Activated naive CD4-positive, alpha-beta T cell treated with anti-CD3 and anti-CD28 coated beads, Interleukin-2, amount 10 ng/mL, durations not matched to agents 7 days and 5 days (primary cell): ENCODE results near the gene APOLD1.
A peak's percentile ranks its signal among the peaks of the same experiment; 100 is the strongest.
"Not testable (repeated sequence)": the region's sequence is repeated elsewhere in the genome, so short reads cannot be mapped to it uniquely, and the experiment has no call there.

Experiments used
- CTCF ChIA-PET: fragments of 350-600 bp; sonication (Branson Sonifier 250); formaldehyde crosslinking; loops from one replicate; lab custom pipeline; 2021; ENCODE audit warnings: antibody characterized with exemption; lab: Charles Lee
- DNase-seq: peaks from one replicate; pipeline ENCODE4 v3.0.0-alpha.2; 2020
- H3K27ac Mint-ChIP-seq: one replicate; pipeline ENCODE4 v1.8.0; 2021; ENCODE audit warnings: mild to moderate bottlenecking, moderate library complexity, mixed read lengths
- H3K27me3 Mint-ChIP-seq: one replicate; pipeline ENCODE4 v1.8.0; 2021; ENCODE audit warnings: mild to moderate bottlenecking, mixed read lengths
- H3K36me3 Mint-ChIP-seq: one replicate; pipeline ENCODE4 v1.8.0; 2021; ENCODE audit warnings: mixed read lengths
- H3K4me1 Mint-ChIP-seq: one replicate; pipeline ENCODE4 v1.8.0; 2021; ENCODE audit warnings: mixed read lengths
- H3K4me3 Mint-ChIP-seq: one replicate; pipeline ENCODE4 v1.8.0; 2021; ENCODE audit warnings: mild to moderate bottlenecking, moderate library complexity, mixed read lengths
- H3K9me3 Mint-ChIP-seq: one replicate; pipeline ENCODE4 v1.8.0; 2021; ENCODE audit warnings: mixed read lengths

Gene APOLD1

DNA sequence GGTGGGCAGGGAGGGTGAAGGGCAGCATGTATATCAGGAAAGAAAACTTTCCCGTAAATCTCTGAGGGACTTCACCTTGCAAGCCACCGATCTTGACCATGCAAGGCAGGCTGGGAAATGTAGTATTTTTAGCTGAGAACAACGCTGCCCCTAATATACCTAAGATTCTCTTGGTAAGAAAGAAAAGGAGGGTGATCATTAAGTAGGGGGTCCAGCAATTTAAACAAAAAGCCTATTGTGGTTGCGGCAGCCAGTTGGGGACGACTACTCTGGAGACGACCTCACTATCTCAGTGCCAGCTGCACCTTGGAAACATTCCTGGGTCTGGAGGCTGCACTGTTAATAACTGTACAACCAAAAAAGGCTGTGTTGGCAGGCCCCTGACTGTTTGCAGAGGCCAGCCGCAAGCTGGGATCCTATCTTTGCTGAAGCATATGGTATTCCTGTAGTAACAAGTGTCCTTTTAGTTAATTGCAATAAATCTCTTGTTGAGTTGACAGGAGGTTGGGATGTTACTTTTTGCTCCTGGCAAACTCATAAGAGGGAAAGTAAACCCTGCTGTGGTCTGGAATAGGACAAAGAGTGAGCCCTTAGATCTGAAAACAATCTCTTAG lies 6.4 kb downstream of the APOLD1 start:
- H3K9me3 Mint-ChIP-seq = no peaks in the 10 kb centered on the region
- H3K27ac Mint-ChIP-seq = no peak overlapping the region
- H3K4me1 Mint-ChIP-seq = peaks cover 20% of the 10 kb centered on the region
- no peak overlapping the region for H3K4me3 Mint-ChIP-seq
- H3K27me3 Mint-ChIP-seq = no peaks in the 10 kb centered on the region
- CTCF ChIA-PET = interaction anchor here (0.8 to 1.1 kb wide), 2 partner anchors 99 to 184 kb away, joined by 3 to 4 read pairs; partner anchors contain the start of gene GPRC5A
- DNase-seq = no peak
- H3K36me3 Mint-ChIP-seq = peaks cover 1% of the 10 kb centered on the region

DNA sequence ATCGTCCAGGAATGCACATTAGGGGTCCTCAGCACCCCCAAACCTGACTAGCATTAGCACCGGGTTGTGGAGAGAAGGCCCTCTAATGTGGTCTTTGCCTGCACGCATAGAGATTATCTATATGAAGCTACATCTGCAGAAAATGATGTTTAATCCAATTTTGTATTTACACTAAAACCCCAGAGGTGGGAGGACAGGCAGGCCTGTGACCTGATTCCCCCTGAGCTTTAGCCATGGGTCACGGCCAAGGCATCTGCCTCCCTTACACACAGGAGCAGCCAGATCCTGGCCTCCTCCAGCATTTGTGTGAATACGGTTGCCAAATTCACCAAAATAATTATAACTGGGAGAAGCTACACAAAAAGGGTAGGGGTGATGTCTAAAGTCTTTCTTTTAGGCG lies 7.0 kb downstream of the APOLD1 start:
- Mint-ChIP-seq H3K9me3 (no peaks in the 10 kb centered on the region), H3K4me3 (no peak overlapping the region), H3K4me1 (peaks cover 17% of the 10 kb centered on the region), H3K27ac (no peak overlapping the region), H3K27me3 (no peaks in the 10 kb centered on the region), H3K36me3 (peaks cover 1% of the 10 kb centered on the region)
- no peak for DNase-seq
- CTCF ChIA-PET = interaction anchor here (0.8 to 1.8 kb wide), 4 partner anchors 21 to 184 kb away, joined by 3 to 7 read pairs (median 4); partner anchors contain the start of gene GPRC5A

DNA sequence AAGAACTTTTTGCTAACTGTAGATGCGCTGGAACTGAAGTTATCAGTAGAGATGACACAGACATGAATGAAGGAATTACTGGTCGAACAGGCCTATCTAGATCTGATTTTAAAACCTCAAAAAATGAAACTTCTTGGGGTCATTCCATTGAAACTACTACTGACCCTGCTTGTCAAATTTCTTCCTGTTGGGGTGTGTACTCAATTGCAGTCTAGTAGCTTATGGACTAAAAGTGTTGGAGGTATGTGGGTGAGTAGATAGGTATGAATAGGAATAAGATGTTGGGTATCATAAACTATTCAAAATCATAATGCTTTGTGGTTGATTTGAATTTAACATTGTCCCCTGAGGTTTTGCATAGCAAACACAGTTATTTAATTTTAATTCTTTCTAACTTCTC lies 9.2 kb downstream of the APOLD1 start:
- peaks cover 1% of the 10 kb centered on the region for H3K9me3 Mint-ChIP-seq
- H3K27me3 Mint-ChIP-seq = no peaks in the 10 kb centered on the region
- no peak overlapping the region for H3K4me3 Mint-ChIP-seq
- no peak overlapping the region for H3K27ac Mint-ChIP-seq
- no peaks in the 10 kb centered on the region for H3K4me1 Mint-ChIP-seq
- CTCF ChIA-PET = interaction anchor here (1.5 kb wide), 1 partner anchor 18 kb away, joined by 4 read pairs; the partner anchor contains the start of gene DDX47
- DNase-seq = no peak
- peaks cover 2% of the 10 kb centered on the region for H3K36me3 Mint-ChIP-seq

DNA sequence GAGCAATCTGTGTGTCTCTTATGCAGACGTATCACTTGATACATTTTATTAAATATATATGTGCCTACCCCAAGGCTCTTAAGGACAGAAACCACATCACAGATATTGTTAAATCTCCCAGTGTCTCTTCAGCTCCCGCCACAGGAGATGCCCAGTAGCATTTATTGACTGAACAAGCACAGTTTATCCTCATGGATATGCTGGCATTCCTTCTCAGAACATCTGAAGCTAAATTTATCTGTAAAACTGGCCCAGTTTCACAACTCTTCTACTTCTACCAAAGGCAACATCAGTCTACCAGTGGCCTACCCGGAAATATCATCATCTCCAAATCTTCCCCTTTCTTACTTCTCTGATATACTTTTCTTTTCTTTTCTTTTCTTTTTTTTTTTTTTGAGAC lies 10.7 kb downstream of the APOLD1 start:
- H3K27me3 Mint-ChIP-seq = no peaks in the 10 kb centered on the region
- peaks cover 2% of the 10 kb centered on the region for H3K4me1 Mint-ChIP-seq
- H3K36me3 Mint-ChIP-seq = peaks cover 2% of the 10 kb centered on the region
- no peak overlapping the region for H3K27ac Mint-ChIP-seq
- CTCF ChIA-PET = no interaction called here
- no peak for DNase-seq
- H3K4me3 Mint-ChIP-seq = no peak overlapping the region
- H3K9me3 Mint-ChIP-seq = peaks cover 1% of the 10 kb centered on the region

DNA sequence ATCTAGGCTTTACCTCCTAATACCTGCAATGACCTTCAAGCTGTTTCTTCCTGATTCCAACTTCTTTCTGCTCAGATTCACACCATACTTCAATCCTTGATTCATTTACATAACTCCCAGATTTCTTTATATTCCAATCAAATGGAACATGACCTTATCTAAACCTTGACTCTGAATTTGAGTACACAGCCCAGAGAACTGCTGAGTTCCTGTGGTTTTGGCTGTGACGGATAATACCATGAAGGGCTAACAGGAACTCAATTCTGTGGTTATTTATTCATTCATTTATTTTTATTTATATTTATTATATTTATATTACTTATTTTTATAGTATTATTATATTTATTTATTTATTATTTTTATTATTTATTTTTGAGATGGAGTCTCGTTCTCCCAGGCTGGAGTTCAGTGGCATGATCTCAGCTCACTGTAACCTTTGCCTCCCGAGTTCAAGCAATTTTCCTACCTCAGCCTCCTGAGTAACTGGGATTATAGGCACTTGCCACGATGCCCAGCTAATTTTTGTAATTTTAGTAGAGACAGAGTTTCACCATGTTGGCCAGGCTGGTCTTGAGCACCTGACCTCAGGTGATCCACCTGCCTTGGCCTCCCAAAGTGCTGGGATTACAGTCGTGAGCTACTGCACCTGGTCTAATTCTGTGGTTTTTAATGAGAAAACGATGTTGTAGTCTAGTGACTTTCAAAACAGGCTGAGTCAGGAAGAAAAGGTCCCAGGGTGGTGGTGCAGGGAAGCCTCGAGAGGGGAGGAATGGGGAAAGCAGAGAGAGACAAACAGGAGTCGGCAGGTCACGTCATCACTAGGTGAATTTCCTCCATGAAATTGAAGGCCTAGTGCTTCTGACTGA lies 11.7 kb downstream of the APOLD1 start:
- Mint-ChIP-seq H3K4me1 (peaks cover 8% of the 10 kb centered on the region), H3K36me3 (peaks cover 4% of the 10 kb centered on the region), H3K9me3 (peaks cover 1% of the 10 kb centered on the region), H3K27me3 (no peaks in the 10 kb centered on the region), H3K27ac (no peak overlapping the region), H3K4me3 (no peak overlapping the region)
- CTCF ChIA-PET = interaction anchor here (1.5 kb wide), 2 partner anchors 17 to 41 kb away, joined by 3 to 5 read pairs; no protein-coding TSS in a partner anchor
- no peak for DNase-seq

DNA sequence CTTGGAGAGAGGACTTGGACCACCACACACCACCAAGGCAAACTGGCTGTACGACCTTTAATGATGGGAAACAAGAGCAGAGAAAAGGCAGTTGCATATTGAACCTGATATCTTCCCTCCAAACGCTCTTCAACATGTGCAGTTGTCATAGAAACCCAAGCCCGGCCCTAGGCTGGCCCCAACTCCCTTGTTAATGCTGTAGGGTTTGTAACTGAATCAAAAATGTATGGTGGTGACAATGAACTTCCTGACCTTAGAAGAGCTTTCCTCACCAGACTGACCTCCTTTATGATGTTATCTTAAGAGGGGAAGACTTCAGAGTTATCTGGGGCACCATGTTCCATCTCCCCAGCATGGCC lies 12.3 kb downstream of the APOLD1 start:
- CTCF ChIA-PET = interaction anchor here (0.9 to 1.5 kb wide), 3 partner anchors 15 to 40 kb away, joined by 3 to 5 read pairs (median 3); no protein-coding TSS in a partner anchor

DNA sequence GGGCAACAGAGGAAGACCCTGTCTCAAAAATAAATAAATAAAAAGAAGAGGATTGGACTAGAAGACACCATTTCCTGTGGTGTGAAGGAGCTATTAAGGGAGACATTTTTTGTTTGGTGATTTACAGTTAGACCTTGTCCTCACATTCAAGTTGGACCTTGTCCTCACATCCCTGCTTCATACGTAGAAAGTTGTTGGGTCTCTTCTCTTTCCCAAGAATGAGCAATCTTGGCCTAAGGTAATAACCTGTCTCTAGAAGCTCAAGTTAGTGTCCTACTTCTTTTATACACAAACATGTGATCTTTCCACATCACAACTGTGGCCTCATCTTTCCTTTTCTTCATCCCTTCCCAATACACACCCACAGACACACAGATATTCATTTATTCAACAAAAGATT lies 13.0 kb downstream of the APOLD1 start:
- no peak for DNase-seq
- no peaks in the 10 kb centered on the region for H3K27me3 Mint-ChIP-seq
- H3K4me3 Mint-ChIP-seq = no peak overlapping the region
- peaks cover 7% of the 10 kb centered on the region for H3K36me3 Mint-ChIP-seq
- H3K27ac Mint-ChIP-seq = no peak overlapping the region
- H3K4me1 Mint-ChIP-seq = peaks cover 21% of the 10 kb centered on the region
- CTCF ChIA-PET = interaction anchor here (0.9 to 1.5 kb wide), 3 partner anchors 9 to 15 kb away, joined by 3 to 5 read pairs (median 5); no protein-coding TSS in a partner anchor
- peaks cover 1% of the 10 kb centered on the region for H3K9me3 Mint-ChIP-seq

More for the DNA sequence above, 12.3 kb downstream of the APOLD1 start:
- H3K4me1 Mint-ChIP-seq = peaks cover 14% of the 10 kb centered on the region
- peaks cover 1% of the 10 kb centered on the region for H3K9me3 Mint-ChIP-seq
- no peak overlapping the region for H3K4me3 Mint-ChIP-seq
- H3K36me3 Mint-ChIP-seq = peaks cover 7% of the 10 kb centered on the region
- no peak for DNase-seq
- H3K27ac Mint-ChIP-seq = no peak overlapping the region
- no peaks in the 10 kb centered on the region for H3K27me3 Mint-ChIP-seq

DNA sequence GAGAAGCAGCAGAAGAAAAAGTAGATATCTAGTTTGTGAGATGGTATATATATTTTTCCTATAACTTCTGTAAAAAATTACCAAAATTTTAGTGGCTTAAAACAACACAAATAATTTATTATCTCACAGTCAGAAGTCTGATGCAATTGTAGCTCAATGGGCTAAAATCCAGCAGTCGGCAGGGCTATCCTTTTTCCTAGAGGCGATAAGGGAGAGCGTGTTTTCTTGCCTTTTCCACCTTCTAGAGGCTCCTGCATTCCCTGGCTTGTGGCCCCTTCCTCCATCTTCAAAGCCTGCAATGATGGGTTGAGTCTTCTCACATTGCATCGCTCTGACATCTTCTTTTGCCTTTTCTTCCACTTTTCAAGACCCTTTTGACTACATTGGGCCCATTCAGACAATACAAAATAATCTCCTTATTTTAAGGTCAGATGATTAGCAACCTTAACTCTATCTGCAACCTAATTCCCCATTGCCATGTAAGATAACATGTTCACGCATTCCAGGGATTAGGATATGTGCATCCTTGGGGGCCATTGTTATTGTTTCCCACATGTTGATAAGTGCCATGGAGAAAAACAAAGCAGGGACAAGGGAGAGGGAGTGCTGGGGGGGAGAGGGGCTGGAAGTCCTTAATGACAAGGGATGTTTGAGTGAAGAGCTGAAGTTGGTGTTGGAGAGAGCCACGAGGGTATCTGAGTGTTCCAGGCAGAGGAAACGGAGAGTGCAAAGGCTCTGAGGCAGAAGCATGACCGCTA lies 13.9 kb downstream of the APOLD1 start:
- Mint-ChIP-seq H3K27me3 (no peaks in the 10 kb centered on the region), H3K27ac (no peak overlapping the region), H3K36me3 (peaks cover 7% of the 10 kb centered on the region), H3K4me1 (peaks cover 30% of the 10 kb centered on the region), H3K4me3 (no peak overlapping the region), H3K9me3 (peaks cover 1% of the 10 kb centered on the region)
- CTCF ChIA-PET = interaction anchor here (1.0 kb wide), 1 partner anchor 10 kb away, joined by 5 read pairs; no protein-coding TSS in a partner anchor
- DNase-seq = no peak

DNA sequence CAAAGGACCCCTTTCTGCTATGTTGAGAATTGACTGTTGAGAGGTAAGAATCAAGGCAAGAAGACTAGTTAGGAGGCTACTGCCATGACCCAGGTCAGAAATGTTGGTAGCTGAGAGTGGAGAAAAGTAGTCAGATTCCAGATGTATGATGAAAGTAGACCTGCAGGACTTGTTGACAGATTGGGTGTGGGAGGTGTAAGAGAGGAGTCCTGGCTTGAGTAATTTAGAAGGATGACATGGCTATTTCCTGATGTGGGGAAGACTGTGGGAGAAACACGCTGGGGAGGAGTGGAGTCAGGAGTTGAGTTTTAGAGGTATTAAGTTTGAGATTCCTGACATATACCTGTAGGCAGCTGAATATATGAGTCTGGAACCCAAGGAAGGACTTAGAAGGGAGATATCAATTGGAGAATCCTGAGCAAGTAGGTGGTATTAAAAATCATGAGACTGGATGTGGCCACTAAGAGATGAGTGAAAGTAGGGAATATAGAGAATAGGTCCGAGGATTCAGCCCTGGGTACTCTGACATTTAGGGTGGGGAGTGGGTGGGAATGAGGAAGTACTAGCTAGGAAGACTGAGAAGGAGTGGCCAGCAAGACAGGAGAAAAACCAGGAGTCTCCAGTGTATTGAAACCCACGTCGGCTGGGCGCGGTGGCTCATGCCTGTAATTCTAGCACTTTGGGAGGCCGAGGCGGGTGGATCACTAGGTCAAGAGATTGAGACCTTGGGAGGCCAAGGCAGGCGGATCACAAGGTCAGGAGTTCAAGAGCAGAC lies 15.1 kb downstream of the APOLD1 start:
- peaks cover 40% of the 10 kb centered on the region for H3K4me1 Mint-ChIP-seq
- H3K36me3 Mint-ChIP-seq = peaks cover 7% of the 10 kb centered on the region
- no peak for DNase-seq

DNA sequence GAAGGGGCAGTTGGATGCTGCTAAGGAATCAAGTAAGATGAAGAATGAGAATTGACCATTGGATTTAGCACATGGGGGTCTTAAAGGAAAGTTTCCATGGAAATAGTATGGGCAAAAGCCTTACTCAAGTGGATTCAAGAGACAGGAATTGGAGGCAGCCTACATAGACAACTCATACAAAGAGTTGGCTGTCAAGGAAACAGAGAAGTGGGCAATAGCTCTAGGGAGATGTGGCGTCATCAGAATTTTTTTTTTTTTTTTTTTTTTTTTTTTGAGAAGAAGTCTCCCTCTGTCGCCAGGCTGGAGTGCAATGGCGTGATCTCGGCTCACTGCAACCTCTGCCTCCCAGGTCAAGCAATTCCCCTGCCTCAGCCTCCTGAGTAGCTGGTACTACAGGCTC lies 16.2 kb downstream of the APOLD1 start:
- H3K27me3 Mint-ChIP-seq, H3K4me3 Mint-ChIP-seq, H3K9me3 Mint-ChIP-seq, H3K36me3 Mint-ChIP-seq, DNase-seq, CTCF ChIA-PET: not testable (repeated sequence)
- H3K27ac Mint-ChIP-seq = peak overlapping the region; percentile 46
- peaks cover 48% of the 10 kb centered on the region for H3K4me1 Mint-ChIP-seq

More for the DNA sequence above, 15.1 kb downstream of the APOLD1 start:
- CTCF ChIA-PET = interaction anchor here (0.6 to 0.8 kb wide), 2 partner anchors 13 to 95 kb away, joined by 3 read pairs; partner anchors contain the start of gene DDX47
- Mint-ChIP-seq H3K27ac (no peak overlapping the region), H3K9me3 (peaks cover 1% of the 10 kb centered on the region), H3K4me3 (no peak overlapping the region), H3K27me3 (no peaks in the 10 kb centered on the region)

DNA sequence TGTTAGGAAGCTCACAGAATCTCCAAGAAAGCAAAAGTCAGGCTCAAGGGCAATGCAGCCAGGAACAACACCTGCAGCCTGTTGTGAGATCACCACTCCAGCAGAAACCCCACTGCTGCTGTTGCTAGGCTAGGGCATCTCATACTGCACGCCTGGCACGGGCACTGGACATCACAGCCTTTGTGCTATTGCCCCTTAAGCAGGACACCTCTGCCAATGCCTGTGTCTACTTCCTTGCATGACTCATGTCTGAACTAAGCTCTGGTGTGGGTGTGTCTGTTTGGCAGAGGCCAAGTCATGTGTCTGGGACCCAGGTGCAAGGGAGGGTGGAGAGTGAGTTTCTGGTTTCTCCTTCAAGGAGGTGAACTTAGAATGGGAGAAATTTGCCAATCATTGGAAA lies 17.7 kb downstream of the APOLD1 start:
- CTCF ChIA-PET = interaction anchor here (1.7 to 2.2 kb wide), 3 partner anchors 10 to 16 kb away, joined by 5 to 12 read pairs (median 11); partner anchors contain the start of gene DDX47
- peak overlapping the region; percentile 34 for H3K4me3 Mint-ChIP-seq
- peak; percentile 68 for DNase-seq
- H3K9me3 Mint-ChIP-seq = peaks cover 1% of the 10 kb centered on the region
- peaks cover 7% of the 10 kb centered on the region for H3K36me3 Mint-ChIP-seq
- no peaks in the 10 kb centered on the region for H3K27me3 Mint-ChIP-seq
- H3K4me1 Mint-ChIP-seq = peaks cover 62% of the 10 kb centered on the region
- H3K27ac Mint-ChIP-seq = peak overlapping the region; percentile 73

DNA sequence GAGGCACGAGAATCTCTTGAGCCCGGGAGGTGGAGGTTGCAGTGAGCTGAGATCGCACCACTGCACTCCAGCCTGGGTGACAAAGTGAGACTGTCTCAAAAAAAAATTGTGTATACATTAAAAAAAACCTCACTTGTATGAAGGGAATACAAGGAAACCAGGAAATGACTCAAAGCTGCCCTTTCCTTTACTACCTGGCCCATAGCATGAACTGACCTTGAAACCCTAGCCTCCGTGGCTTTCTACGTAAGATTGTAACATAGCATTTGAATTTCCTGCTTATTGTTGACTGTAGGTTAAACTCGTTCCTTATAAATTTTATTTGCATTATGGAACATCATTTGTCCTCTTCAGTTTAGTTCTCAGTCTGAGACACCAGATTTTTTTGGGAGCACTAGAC lies 18.6 kb downstream of the APOLD1 start:
- H3K4me1 Mint-ChIP-seq = peaks cover 70% of the 10 kb centered on the region
- no peak overlapping the region for H3K4me3 Mint-ChIP-seq
- DNase-seq = no peak
- H3K27me3 Mint-ChIP-seq = no peaks in the 10 kb centered on the region
- H3K36me3 Mint-ChIP-seq = peaks cover 7% of the 10 kb centered on the region
- peak overlapping the region; percentile 42 for H3K27ac Mint-ChIP-seq
- no peaks in the 10 kb centered on the region for H3K9me3 Mint-ChIP-seq
- CTCF ChIA-PET = interaction anchor here (1.7 to 2.2 kb wide), 3 partner anchors 9 to 17 kb away, joined by 5 to 12 read pairs (median 11); partner anchors contain the start of gene DDX47

DNA sequence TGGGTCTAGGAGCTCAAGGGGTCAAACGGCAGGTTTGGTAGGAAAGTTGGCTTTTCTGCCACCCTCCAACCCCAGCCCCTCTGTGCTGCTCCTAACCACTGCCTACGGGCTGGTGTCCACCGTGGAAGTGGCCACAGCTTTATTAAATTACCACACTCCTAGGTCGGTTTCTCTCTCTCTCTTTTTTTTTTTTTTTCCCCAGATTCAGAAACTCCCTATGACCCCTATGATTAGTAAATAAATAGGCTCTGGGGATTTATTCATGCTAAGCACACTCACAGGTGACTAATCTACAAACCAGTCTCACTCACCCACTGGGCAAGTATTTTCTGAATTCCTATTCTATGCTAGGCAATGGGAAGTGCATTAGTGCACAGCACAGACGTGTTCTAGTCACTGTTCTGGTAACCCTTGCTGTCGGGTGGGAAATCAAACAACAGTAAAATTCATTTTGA lies 19.0 kb downstream of the APOLD1 start:
- H3K4me1 Mint-ChIP-seq = peaks cover 75% of the 10 kb centered on the region

More for the DNA sequence above, 19.0 kb downstream of the APOLD1 start:
- H3K36me3 Mint-ChIP-seq = peaks cover 7% of the 10 kb centered on the region
- H3K9me3 Mint-ChIP-seq = no peaks in the 10 kb centered on the region
- no peak for DNase-seq
- no peaks in the 10 kb centered on the region for H3K27me3 Mint-ChIP-seq
- CTCF ChIA-PET = interaction anchor here (2.2 kb wide), 2 partner anchors 8 to 15 kb away, joined by 11 to 12 read pairs; partner anchors contain the start of gene DDX47
- H3K4me3 Mint-ChIP-seq = no peak overlapping the region
- H3K27ac Mint-ChIP-seq = peak overlapping the region; percentile 13
